Panc1 (cell line): Measurements from ENCODE around the gene CCND1. TPM values are rescaled to one million over a fixed set of nuclear protein-coding genes. Genes with fewer than 3 reads are reported as not detected.

Experiments
- ATAC-seq: fragments of 200-7000 bp; cut with Tn5 transposase; 2 replicates; pipeline ENCODE4 v1.9.1; 2020; ENCODE audit warnings: mild to moderate bottlenecking, moderate library complexity
- BruUV-seq: library from RNA; stranded (reverse); fragments of 400-500 nt; replicated peaks from 2 replicates; lab custom pipeline; 2021; lab: Mats Ljungman, UMichigan
- CTCF ChIA-PET: fragments of 300-600 bp; sonication (Branson Sonifier 250); formaldehyde crosslinking; loops from one replicate; lab custom pipeline; 2022; ENCODE audit warnings: antibody characterized with exemption; lab: Charles Lee
- POLR2A ChIA-PET: fragments of 300-600 bp; sonication (Branson Sonifier 250); formaldehyde crosslinking; loops from one replicate; lab custom pipeline; 2022; ENCODE audit warnings: antibody characterized with exemption; lab: Charles Lee
- DNase-seq: peaks from one replicate; pipeline ENCODE4 v3.0.0-alpha.2; 2010; ENCODE audit warnings: low read depth, low spot score
- H3K27ac ChIP-seq: 2 replicates; pipeline ENCODE4 v1.5.1; 2011; ENCODE audit warnings: mild to moderate bottlenecking, low read length, inconsistent platforms
- H3K27me3 ChIP-seq: fragments of 200-500 bp; sonication (Bioruptor generic); 2 replicates; pipeline ENCODE4 v1.6.0; 2014; ENCODE audit warnings: low read length, inconsistent platforms; ENCODE audit not compliant: control insufficient read depth, insufficient read depth
- H3K36me3 ChIP-seq: fragments of 200-500 bp; sonication (Bioruptor generic); 2 replicates; pipeline ENCODE4 v1.5.1; 2014; ENCODE audit warnings: inconsistent platforms, mild to moderate bottlenecking, low read length, moderate library complexity; ENCODE audit not compliant: control insufficient read depth, insufficient read depth
- H3K4me1 ChIP-seq: 2 replicates; pipeline ENCODE4 v1.5.1; 2011; ENCODE audit warnings: inconsistent platforms, mild to moderate bottlenecking, low read length, moderate library complexity; ENCODE audit not compliant: control insufficient read depth, insufficient read depth
- H3K4me3 ChIP-seq, 2 experiments: 2 replicates each; pipeline ENCODE4 v1.5.1; 2011 to 2012; ENCODE audit warnings: low read depth in 2 of 2, low read length in 2 of 2, mild to moderate bottlenecking in 2 of 2, inconsistent platforms in 1 of 2, moderate library complexity in 1 of 2
- H3K9me3 ChIP-seq: fragments of 200-500 bp; sonication (Bioruptor generic); 2 replicates; pipeline ENCODE4 v1.5.1; 2014; ENCODE audit warnings: low read depth, mild to moderate bottlenecking, inconsistent platforms, low read length, moderate library complexity; ENCODE audit not compliant: control insufficient read depth, insufficient read depth
- CTCF ChIP-seq: fragments of 450-650 bp; IDR thresholded peaks from 2 replicates; pipeline ENCODE4 v1.5.1; 2017; ENCODE audit warnings: mild to moderate bottlenecking
- POLR2AphosphoS5 ChIP-seq: IDR thresholded peaks from 2 replicates; pipeline ENCODE4 v1.6.1; 2012; ENCODE audit warnings: mild to moderate bottlenecking, low read depth, low read length, moderate library complexity
- REST ChIP-seq, 2 experiments: IDR thresholded peaks; 2 replicates each; pipeline ENCODE4 v1.6.1; 2011 to 2012; ENCODE audit warnings: low read depth in 2 of 2, control low read depth in 1 of 2, low read length in 1 of 2, mild to moderate bottlenecking in 1 of 2, moderate library complexity in 1 of 2; ENCODE audit not compliant: insufficient read depth in 1 of 2
- SIN3A ChIP-seq: IDR thresholded peaks from 2 replicates; pipeline ENCODE4 v1.6.1; 2012; ENCODE audit warnings: low read depth, mild to moderate bottlenecking, low read length, moderate library complexity, borderline replicate concordance; ENCODE audit not compliant: insufficient read depth
- TCF7L2 ChIP-seq: IDR thresholded peaks from 2 replicates; pipeline ENCODE4 v1.6.1; 2011; ENCODE audit warnings: mild to moderate bottlenecking, low read depth, low read length, inconsistent platforms
- in situ Hi-C: cut with HindIII; loops from 2 replicates; pipeline ENCODE4 v1.10.0; 2016; ENCODE audit warnings: low sequenced_read_pairs, low pct_unique_long_range_greater_than_20kb
- intact Hi-C: fragments of 100-400 bp; cut with micrococcal nuclease; formaldehyde crosslinking; loops from one replicate; pipeline ENCODE4 v1.10.0; 2022; ENCODE audit not compliant: unreplicated experiment
- total RNA-seq: library from RNA; stranded (reverse); gene quantifications from one replicate; pipeline ENCODE4 v1.2.1, GENCODE V29; 2021; ENCODE audit not compliant: unreplicated experiment

The CCND1 gene
- total RNA-seq, 1 experiment from 2014 or later = 259 TPM

GRCh38 chr11:69670158-69670845 lies 29.3 kb downstream of the CCND1 start:
- H3K9me3 ChIP-seq = no peaks in the 10 kb centered on the region
- peak; percentile 67 for DNase-seq
- no peak for TF ChIP-seq POLR2AphosphoS5
- TF ChIP-seq CTCF = peak; percentile 99
- no peak for TF ChIP-seq TCF7L2
- H3K36me3 ChIP-seq = peaks cover 4% of the 10 kb centered on the region; the same call in 1 of the 2 replicates
- in situ Hi-C loops (no loop called here), intact Hi-C loops (loop anchor here (10.0 kb wide), 1 partner anchor 566 kb away; no protein-coding TSS in a partner anchor)
- H3K27me3 ChIP-seq = no peaks in the 10 kb centered on the region
- peak; percentile 79 for ATAC-seq
- H3K4me1 ChIP-seq = peaks cover 13% of the 10 kb centered on the region
- no peak overlapping the region for H3K4me3 ChIP-seq
- peak overlapping the region; percentile 55 for H3K27ac ChIP-seq
- ChIA-PET POLR2A (interaction anchor here (0.6 kb wide), 1 partner anchor 599 kb away, joined by 5 read pairs; no protein-coding TSS in a partner anchor), CTCF (interaction anchor here (0.7 to 1.4 kb wide), 5 partner anchors 8 to 336 kb away, joined by 3 to 5 read pairs (median 3); no protein-coding TSS in a partner anchor)
- no TSS peak for BruUV-seq

- POLR2A ChIA-PET = interaction anchor here (1.1 kb wide), 1 partner anchor 375 kb away, joined by 3 read pairs; no protein-coding TSS in a partner anchor
- H3K4me1 ChIP-seq = peaks cover 13% of the 10 kb centered on the region
- H3K4me3 ChIP-seq = no peak overlapping the region
- H3K27me3 ChIP-seq = no peaks in the 10 kb centered on the region
- DNase-seq = no peak
- no peak overlapping the region for H3K27ac ChIP-seq
- in situ Hi-C loops = no loop called here
- no TSS peak for BruUV-seq
- TF ChIP-seq POLR2AphosphoS5 (no peak), CTCF (no peak), SIN3A (no peak), REST (IDR thresholded peaks at IDR 0.05; ENCODE audit: insufficient read depth in 1 of 2, low read depth in 2 of 2, low read length in 1 of 2) (no peak), TCF7L2 (no peak)
- H3K9me3 ChIP-seq = no peaks in the 10 kb centered on the region
- H3K36me3 ChIP-seq = peaks cover 4% of the 10 kb centered on the region; the same call in 1 of the 2 replicates
- intact Hi-C loops = loop anchor here (10.0 kb wide), 1 partner anchor 567 kb away; no protein-coding TSS in a partner anchor
- ATAC-seq = no peak
- CTCF ChIA-PET = interaction anchor here (0.6 kb wide), 1 partner anchor 9 kb away, joined by 3 read pairs; no protein-coding TSS in a partner anchor
Observed at GRCh38 chr11:69671734-69672465, 30.9 kb downstream of the CCND1 start.
